ENCODE results near the gene LITAF. TPM values are rescaled to one million over a fixed set of nuclear protein-coding genes. Genes with fewer than 3 reads are reported as not detected.

LITAF gene
- total RNA-seq: 90.0 and 102 TPM in 2 replicates

DNA sequence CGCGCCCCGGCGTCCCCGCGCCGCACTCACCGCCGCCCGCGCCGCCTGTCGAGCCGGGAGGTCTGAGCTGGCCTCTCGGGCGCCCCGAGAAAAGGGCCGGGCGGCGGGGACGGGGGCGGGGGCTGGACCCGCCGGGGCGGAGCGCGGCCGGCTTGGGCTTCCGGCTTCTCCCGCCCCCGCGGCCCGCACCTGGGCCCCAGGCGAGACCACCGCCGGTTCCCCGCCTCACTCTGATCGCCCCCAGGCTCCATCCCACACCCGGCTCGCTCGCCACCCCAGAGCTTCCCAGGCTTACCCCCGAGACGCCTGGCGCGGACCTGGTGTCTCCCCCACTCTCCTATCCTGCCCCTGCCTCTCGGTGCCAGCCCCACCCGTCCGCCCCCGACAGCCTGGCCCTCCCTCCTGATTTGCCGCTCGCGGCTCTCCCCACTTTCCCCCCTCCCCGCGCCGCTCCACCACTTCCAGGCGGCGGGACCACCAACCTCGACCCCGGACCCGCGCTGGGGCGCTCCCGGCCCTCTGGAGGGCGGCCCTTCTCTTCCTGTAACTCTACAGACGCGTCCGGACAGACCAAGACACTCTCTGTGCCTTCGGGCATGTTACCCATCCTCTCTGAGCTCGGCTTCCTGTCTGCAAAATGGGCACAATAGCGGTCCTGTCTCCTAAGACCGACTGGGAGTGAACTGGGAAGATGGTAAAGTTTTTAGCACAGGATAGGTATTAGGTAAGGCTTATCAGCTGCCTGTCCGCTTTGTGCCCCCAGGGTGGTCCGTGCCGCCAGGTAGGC lies at the start of gene LITAF:
TSS of gene LITAF (minus strand) at position 64 of the 787 bp plus-strand sequence. CDS start 30,189 bp downstream, outside the sequence.
- intact Hi-C loops (cut with micrococcal nuclease): loop anchor here (10.0 kb wide), 3 partner anchors 148 to 632 kb away; no protein-coding TSS in a partner anchor

GRCh38 chr16:11636172-11636721 lies 49.5 kb upstream of the LITAF start:
- intact Hi-C loops (cut with micrococcal nuclease): no loop called here

DNA sequence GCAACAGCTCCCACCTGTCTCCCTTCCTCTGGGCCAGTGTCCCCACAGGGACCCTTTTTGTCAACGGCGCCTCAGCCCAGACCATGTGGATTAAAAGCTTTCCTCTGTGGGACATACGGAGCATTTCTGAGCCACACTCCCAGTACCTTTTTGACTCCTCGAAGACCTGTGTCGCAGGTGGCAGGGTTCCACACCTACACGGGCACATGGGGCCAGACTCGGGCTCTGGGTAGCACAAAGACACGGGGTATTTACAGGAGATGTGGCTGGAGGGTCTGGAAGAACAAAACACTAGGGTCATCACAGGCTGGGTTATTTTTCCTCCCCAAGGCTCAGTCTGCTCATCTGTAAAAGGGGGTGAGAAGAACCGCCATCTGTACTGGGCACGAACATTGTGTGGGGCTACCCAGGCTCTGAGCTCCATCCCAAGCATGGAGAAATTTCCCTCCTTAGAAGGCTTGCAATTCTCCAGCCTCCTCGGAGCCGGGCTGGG lies 49.0 kb upstream of the LITAF start:
- intact Hi-C loops (cut with micrococcal nuclease): no loop called here

DNA sequence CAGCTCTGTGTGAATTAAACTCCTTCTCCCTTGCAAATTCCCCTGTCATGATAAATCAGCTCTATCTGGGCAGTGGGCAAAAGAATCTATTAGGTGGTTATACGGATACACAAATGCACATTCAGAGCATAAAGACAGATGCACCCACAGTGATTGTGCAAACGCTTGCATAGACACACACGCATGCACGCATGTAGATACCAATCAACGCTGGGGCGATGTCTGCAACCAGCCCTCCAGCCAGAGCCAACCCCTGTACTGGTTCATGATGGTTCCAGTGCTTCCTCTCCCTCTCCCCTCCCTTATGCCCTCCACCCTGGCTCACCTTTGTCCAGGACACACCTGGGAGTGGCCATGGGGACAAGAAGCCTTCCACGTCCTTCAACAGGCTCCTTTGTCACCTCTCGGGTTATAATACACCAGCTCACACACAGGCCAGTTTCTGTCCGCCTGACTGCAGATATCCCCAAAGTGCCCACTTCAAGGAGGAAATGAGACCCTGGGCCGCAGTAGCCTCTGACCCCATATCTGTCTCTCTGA lies 48.5 kb upstream of the LITAF start:
- intact Hi-C loops (cut with micrococcal nuclease): no loop called here

DNA sequence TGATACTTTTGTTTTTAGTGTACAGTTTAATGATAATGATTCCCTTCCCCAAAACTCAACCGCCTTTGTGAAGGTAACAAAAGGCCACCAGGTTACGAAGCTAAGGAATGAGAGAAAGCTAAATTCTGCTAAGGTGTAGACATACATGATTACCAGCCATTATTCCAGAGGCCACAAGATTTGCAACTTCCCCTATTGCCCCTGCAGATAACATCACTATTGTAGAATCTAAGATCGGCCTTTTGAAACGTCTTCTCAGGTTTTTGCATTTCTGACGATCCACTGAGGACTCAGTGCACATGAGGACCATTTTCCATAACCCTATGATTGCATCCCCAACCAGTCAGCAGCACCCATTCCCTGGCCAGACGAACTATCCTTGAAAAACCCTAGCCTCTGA lies 47.6 kb upstream of the LITAF start:
- intact Hi-C loops (cut with micrococcal nuclease): no loop called here

GRCh38 chr16:11633113-11633512 lies 46.4 kb upstream of the LITAF start:
- intact Hi-C loops (cut with micrococcal nuclease): no loop called here

DNA sequence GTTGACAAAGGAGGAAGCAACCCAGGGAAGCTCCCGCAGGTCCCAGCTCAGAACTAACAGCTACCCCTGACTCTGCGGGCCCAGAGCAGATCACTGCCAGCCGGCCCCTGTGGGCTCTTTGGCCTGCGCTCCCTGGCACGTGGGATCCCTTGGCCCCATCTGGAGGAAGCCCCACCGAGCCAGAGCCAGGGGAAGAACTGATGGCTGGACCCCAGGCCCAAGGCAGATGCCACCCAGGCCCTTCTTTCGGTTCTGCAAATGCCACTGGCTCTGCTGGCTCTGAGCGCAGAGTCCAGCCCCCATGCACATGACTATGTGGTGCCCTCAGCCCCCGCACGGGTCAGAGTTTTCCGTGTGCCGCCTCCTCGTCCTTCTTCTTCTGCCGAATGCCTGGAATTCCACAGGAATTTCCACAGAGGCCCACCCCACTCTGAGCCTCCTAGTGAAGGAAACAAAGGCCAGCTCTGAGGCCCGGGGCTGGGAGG lies 45.8 kb upstream of the LITAF start:
- intact Hi-C loops (cut with micrococcal nuclease): no loop called here

DNA sequence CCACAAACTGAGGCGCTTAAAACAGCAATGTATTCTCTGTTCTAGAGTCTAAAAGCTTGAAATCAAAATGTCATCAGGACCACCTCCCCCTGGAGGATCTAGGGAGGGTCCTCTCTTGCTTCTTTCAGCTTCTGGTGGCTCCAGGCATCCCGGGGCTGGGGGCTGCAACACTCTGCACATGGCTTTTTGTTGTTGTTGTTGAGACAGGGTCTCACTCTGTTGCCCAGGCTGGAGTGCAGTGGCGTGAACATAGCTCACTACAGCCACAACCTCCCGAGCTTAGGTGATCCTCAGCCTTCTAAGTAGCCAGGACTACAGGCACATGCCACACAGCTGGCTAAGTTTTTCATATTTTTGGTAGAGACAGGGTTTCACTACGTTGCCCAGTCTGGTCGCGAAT lies 44.5 kb upstream of the LITAF start:
- intact Hi-C loops (cut with micrococcal nuclease): no loop called here

- intact Hi-C loops (cut with micrococcal nuclease): no loop called here
Measured at GRCh38 chr16:11630768-11631056, 44.0 kb upstream of the LITAF start.

DNA sequence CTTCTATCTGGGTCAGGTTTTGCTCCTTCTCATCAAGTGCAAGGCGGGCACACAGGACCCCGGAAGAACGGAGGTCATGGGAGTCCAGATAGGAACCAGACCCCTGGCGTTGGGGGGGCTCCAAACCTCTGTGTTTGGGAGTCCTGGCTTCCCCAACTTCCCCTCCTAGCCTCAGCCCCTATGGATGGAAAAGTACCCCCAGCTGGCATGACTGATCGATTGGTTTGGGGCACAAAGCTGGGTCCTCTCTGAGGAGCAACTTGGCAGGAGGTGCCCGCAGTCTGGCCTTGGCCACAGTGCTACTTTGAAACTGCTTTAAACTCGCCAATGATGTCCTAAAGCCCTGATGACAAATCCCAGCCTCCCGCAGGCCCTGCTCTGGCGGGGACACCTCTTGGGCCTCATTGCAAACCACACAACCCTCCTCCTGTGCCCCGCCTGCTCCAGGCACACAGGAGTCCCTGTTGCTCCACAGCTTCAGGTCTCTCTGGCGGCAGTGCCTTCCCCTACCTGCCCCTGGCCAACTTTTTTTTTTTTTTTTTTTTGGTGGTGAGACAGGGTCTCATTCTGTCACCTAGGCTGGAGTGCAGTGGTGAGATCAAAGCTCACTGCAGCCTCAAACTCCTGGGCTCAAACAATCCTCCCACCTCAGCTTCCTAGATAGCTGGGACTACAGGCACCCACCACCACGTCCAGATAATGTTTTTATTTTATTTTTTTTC lies 43.5 kb upstream of the LITAF start:
- intact Hi-C loops (cut with micrococcal nuclease): no loop called here

GRCh38 chr16:11629071-11630030 lies 42.6 kb upstream of the LITAF start:
- intact Hi-C loops (cut with micrococcal nuclease): no loop called here

DNA sequence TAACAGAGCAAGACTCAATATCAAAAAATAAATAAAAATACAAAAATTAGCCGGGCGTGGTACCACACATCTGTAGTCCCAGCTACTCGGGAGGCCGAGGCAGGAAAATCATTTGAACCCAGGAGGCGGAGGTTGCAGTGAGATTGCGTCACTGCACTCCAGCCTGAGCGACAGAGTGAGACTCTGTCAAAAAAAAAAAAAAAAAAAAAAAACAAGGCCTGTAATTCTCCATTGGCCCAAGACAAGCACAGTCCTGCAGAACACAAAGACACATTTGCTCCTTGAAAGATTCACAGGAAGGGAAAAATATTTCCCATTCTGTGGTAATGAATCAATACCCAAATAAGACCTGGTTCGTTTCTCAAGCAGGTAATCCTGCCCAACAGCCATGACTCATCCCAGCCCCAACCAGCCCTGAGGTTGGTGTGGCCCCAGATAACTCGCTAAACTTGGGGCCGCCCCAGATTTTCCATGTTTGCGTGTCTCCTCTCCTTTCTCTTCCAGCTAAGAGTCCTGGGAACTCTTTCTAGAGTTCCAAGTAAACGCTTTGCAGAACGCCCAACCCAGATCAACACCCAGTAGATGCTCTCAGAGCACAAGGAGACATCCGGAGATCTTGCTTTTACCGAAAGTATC lies 41.2 kb upstream of the LITAF start:
- intact Hi-C loops (cut with micrococcal nuclease): no loop called here

DNA sequence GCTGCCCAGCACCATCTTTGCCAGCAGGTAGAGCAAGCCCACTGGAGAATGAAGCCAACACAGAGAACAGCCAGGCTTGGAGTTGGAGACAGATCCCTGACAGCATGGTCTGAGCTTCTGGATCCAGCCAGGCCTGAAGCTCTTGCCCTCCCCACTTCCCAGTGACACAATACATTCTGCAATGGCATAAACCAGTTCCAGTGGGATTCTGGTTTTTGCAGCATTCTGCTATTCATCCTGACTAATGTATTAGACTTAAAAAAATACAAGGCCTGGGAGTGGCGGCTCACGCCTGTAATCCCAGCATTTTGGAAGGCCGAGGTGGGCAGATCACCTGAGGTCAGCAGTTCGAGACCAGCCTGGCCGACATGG lies 40.6 kb upstream of the LITAF start:
- intact Hi-C loops (cut with micrococcal nuclease): no loop called here

DNA sequence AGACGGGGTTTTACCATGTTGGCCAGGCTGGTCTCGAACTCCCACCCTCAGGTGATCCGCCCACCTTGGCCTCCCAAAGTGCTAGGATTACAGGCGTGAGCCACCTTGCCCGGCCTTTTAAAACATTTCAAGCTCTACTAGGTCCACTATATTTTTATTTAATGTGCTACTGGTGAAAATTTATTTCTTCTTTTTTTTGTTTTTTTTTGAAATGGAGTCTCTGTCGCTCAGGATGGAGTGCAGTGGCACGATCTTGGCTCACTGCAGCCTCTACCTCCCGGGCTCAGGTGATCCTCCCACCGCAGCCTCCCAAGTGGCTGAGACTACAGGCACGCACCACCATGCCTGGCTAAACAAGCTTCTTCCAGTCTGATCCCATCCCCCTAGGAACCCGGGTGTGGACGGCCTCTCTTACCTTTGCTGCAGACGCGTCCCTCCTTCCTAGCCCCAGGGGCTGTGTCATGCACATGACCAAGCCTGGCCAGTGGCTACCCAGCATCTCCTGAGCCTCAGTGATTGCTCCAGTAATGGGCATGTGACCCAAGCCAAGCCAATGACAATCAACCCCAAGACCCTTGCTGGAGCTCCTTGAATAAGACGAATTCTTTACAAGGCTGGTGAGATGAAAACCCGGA lies 40.1 kb upstream of the LITAF start:
- intact Hi-C loops (cut with micrococcal nuclease): no loop called here

DNA sequence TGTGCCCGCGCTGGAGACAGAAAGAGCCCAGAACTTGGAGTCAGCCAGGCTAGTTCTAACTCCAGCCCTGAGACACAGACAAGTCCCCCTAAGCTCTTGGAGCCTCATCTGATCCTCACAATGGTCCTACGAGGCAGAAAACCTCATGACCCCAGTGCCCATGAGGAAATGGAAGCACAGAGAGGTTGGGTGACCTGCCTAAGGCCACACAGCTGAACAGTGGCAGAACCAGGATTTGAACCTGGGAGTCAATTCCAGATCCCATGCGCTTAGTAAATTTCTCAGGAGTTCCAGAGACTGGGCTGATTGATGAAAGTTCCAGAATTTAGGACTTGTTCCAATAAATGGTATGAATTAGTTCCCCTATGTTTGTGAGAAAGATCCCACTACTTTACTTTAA lies 39.0 kb upstream of the LITAF start:
- intact Hi-C loops (cut with micrococcal nuclease): no loop called here

DNA sequence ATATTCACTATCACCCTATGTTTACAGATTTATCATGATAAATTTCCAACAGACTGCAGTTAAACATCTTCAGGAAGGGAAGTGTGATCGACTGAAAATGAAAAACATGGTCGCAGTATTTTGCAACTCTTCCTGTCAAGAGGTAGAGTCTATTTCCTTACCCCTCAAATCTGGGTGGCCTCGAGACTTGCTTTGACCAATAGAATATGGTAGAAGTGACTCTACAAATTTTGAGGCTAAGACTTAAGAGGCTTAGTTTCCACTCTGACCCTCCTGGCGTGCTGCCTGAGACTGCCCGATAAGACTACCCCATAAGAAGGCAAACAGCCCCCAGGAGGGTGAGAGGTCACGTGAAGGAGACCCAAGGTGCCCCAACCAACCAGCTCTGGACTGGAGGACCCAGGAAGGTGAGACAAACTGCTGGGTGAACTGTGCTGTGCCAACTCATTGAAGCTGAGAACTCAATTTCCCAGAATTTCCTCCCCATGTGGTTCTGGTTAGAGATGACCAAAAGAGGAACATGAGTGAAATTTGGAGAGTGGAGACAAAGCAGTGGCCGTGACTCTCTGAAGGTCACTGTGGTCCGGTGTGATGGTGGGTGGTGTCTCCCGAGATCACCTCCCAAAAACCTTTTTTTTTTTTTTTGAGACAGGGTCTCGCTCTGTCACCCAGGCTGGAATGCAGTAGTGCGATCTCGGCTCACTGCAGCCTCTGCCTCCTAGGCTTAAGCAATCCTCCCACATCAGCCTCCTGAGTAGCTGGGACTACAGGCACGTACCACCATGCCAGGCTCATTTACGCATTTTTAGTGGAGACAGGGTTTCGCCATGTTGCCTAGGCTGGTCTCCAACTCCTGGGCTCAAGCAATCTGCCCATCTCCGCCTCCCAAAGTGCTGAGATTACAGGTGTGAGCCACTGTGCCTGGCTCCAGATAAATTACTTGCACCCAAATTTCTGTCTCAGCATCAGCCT lies 38.2 kb upstream of the LITAF start:
- intact Hi-C loops (cut with micrococcal nuclease): no loop called here

- intact Hi-C loops (cut with micrococcal nuclease): no loop called here
Measured at GRCh38 chr16:11624205-11624604, 37.5 kb upstream of the LITAF start.

GRCh38 chr16:11621920-11622651 lies 35.4 kb upstream of the LITAF start:
- intact Hi-C loops (cut with micrococcal nuclease): loop anchor here (2.0 kb wide), 1 partner anchor 33 kb away; no protein-coding TSS in a partner anchor

Measured in T-helper 2 cell treated with Interferon-gamma antibody and Interleukin-4, amounts not matched to agents 100 ng/mL and 5 ng/mL, for 36 hours (primary cell).